Vagina (tissue), 2 donors: ENCODE results near the gene ARSB.

Experiments
- CTCF ChIP-seq, 3 experiments: fragments of 450-650 bp in 2 of 3; fragments of 200-600 bp in 1 of 3; sonication (generic) in 1 of 3; IDR thresholded peaks; one replicate each; pipeline ENCODE4 v1.5.1; 2017 to 2019; ENCODE audit warnings: antibody characterized with exemption in 3 of 3, mild to moderate bottlenecking in 2 of 3, moderate library complexity in 2 of 3
- POLR2A ChIP-seq, 2 donors: fragments of 450-650 bp; IDR thresholded peaks; one replicate each; pipeline ENCODE4 v1.6.1; 2017; ENCODE audit warnings: antibody characterized with exemption in 2 of 2, mild to moderate bottlenecking in 2 of 2, moderate library complexity in 2 of 2
- POLR2AphosphoS5 ChIP-seq, 2 donors: sonication (generic); formaldehyde crosslinking; IDR thresholded peaks; one replicate each; pipeline ENCODE4 v1.9.0; 2017; ENCODE audit warnings: antibody characterized with exemption in 2 of 2, mild to moderate bottlenecking in 2 of 2, low read depth in 1 of 2; ENCODE audit not compliant: insufficient read depth in 1 of 2

- no peak for TF ChIP-seq POLR2AphosphoS5 (IDR thresholded peaks at IDR 0.05; ENCODE audit: insufficient read depth in 1 of 2, low read depth in 1 of 2)
- no peak for TF ChIP-seq CTCF (IDR thresholded peaks at IDR 0.05)
- no peak for TF ChIP-seq POLR2A (IDR thresholded peaks at IDR 0.05)
Measured at GRCh38 chr5:78838753-78839152, 146.4 kb downstream of the ARSB start.
